A673 (cell line): Measurements from ENCODE around the gene CAPN1. TPM values are rescaled to one million over a fixed set of nuclear protein-coding genes. Genes with fewer than 3 reads are reported as not detected.
"Not testable (repeated sequence)": the region's sequence is repeated elsewhere in the genome, so short reads cannot be mapped to it uniquely, and the experiment has no call there.

Experiments used
- BruUV-seq: library from RNA; stranded (reverse); fragments of 400-500 nt; replicated peaks from 2 replicates; lab custom pipeline; 2021; lab: Mats Ljungman, UMichigan
- CTCF ChIA-PET: fragments of 300-600 bp; sonication (Branson Sonifier 250); formaldehyde crosslinking; loops from one replicate; lab custom pipeline; 2022; ENCODE audit warnings: antibody characterized with exemption; lab: Charles Lee
- POLR2A ChIA-PET: fragments of 300-600 bp; sonication (Branson Sonifier 250); formaldehyde crosslinking; loops from one replicate; lab custom pipeline; 2022; ENCODE audit warnings: antibody characterized with exemption; ENCODE audit not compliant: low non-redundant PET; lab: Charles Lee
- DNase-seq: peaks from one replicate; pipeline ENCODE4 v3.0.0-alpha.2; 2015; ENCODE audit warnings: low spot score
- H3K27ac ChIP-seq: fragments of 200-600 bp; sonication (generic); 2 replicates; pipeline ENCODE4 v1.5.1; 2016; ENCODE audit warnings: mixed run types, low read depth, mild to moderate bottlenecking, mixed read lengths, antibody characterized with exemption, low read length; ENCODE audit not compliant: poor library complexity, severe bottlenecking
- H3K27me3 ChIP-seq: fragments of 200-600 bp; sonication (generic); replicated peaks from 2 replicates; pipeline ENCODE4 v1.6.1; 2017; ENCODE audit warnings: mixed run types, low read depth, mild to moderate bottlenecking, mixed read lengths, antibody characterized with exemption, low read length; ENCODE audit not compliant: insufficient read depth, poor library complexity
- H3K36me3 ChIP-seq: fragments of 200-600 bp; sonication (generic); 2 replicates; pipeline ENCODE4 v1.6.1; 2016; ENCODE audit warnings: mixed run types, mild to moderate bottlenecking, mixed read lengths, antibody characterized with exemption, low read length; ENCODE audit not compliant: insufficient read depth, poor library complexity, severe bottlenecking
- H3K4me1 ChIP-seq: fragments of 200-600 bp; sonication (generic); 2 replicates; pipeline ENCODE4 v1.6.1; 2017; ENCODE audit warnings: mixed run types, mild to moderate bottlenecking, mixed read lengths, antibody characterized with exemption, low read length; ENCODE audit not compliant: insufficient read depth, poor library complexity, severe bottlenecking
- H3K4me3 ChIP-seq: fragments of 200-600 bp; sonication (generic); 2 replicates; pipeline ENCODE4 v1.5.1; 2016; ENCODE audit warnings: low read depth, mixed run types, mild to moderate bottlenecking, mixed read lengths, low read length; ENCODE audit not compliant: poor library complexity, severe bottlenecking
- H3K9me3 ChIP-seq: fragments of 200-600 bp; sonication (generic); 2 replicates; pipeline ENCODE4 v1.6.1; 2016; ENCODE audit warnings: mixed run types, low read depth, mild to moderate bottlenecking, mixed read lengths, antibody characterized with exemption, low read length; ENCODE audit not compliant: poor library complexity, severe bottlenecking
- CTCF ChIP-seq: fragments of 300-800, 200-600 bp; sonication (generic); conservative IDR thresholded peaks from 2 replicates; pipeline ENCODE4 v1.5.1; 2017; ENCODE audit warnings: low read depth, mild to moderate bottlenecking, antibody characterized with exemption, low read length, moderate library complexity, mixed read lengths
- EZH2 ChIP-seq: fragments of 200-600 bp; sonication (generic); IDR thresholded peaks from 2 replicates; pipeline ENCODE4 v1.6.1; 2017; ENCODE audit warnings: borderline replicate concordance, low read depth, mild to moderate bottlenecking, mixed read lengths, antibody characterized with exemption, low read length; ENCODE audit not compliant: poor library complexity, severe bottlenecking
- intact Hi-C: fragments of 100-400 bp; cut with micrococcal nuclease; formaldehyde crosslinking; loops from one replicate; pipeline ENCODE4 v1.10.0; 2022; ENCODE audit not compliant: unreplicated experiment
- total RNA-seq: library from RNA; stranded (reverse); gene quantifications from 2 replicates; pipeline ENCODE4 v1.2.3, GENCODE V29; 2021

The CAPN1 gene
- total RNA-seq, 1 experiment from 2014 or later: 79.9 TPM

GRCh38 chr11:65141896-65142494, 39.7 kb upstream of the CAPN1 start:
- H3K9me3 ChIP-seq: no peaks in the 10 kb centered on the region
- DNase-seq: no peak
- H3K4me3 ChIP-seq: no peak overlapping the region
- POLR2A ChIA-PET: no interaction called here
- peaks cover 21% of the 10 kb centered on the region for H3K27me3 ChIP-seq
- no peaks in the 10 kb centered on the region for H3K4me1 ChIP-seq
- CTCF ChIA-PET: no interaction called here
- H3K27ac ChIP-seq: no peak overlapping the region
- no peak for TF ChIP-seq CTCF
- TF ChIP-seq EZH2: no peak
- intact Hi-C loops: no loop called here
- H3K36me3 ChIP-seq: no peaks in the 10 kb centered on the region
- no TSS peak for BruUV-seq

GRCh38 chr11:65147352-65148075, 34.2 kb upstream of the CAPN1 start:
- Histone ChIP-seq H3K27ac (no peak overlapping the region), H3K36me3 (no peaks in the 10 kb centered on the region), H3K4me1 (no peaks in the 10 kb centered on the region), H3K9me3 (peaks cover 5% of the 10 kb centered on the region), H3K4me3 (no peak overlapping the region), H3K27me3 (no peaks in the 10 kb centered on the region)
- CTCF ChIA-PET: interaction anchor here (0.6 kb wide), 1 partner anchor 39 kb away, joined by 4 read pairs; no protein-coding TSS in a partner anchor
- TF ChIP-seq EZH2: no peak
- TF ChIP-seq CTCF: no peak
- no peak for DNase-seq
- intact Hi-C loops: no loop called here
- POLR2A ChIA-PET: no interaction called here
- BruUV-seq: no TSS peak

- no peak overlapping the region for H3K4me3 ChIP-seq
- intact Hi-C loops: no loop called here
- ChIA-PET POLR2A (no interaction called here), CTCF (no interaction called here)
- H3K27me3 ChIP-seq: no peaks in the 10 kb centered on the region
- no TSS peak for BruUV-seq
- H3K36me3 ChIP-seq: no peaks in the 10 kb centered on the region
- H3K4me1 ChIP-seq: no peaks in the 10 kb centered on the region
- H3K9me3 ChIP-seq: peaks cover 5% of the 10 kb centered on the region
- no peak overlapping the region for H3K27ac ChIP-seq
- DNase-seq: no peak
- TF ChIP-seq EZH2 (no peak), CTCF (no peak)
These were observed 33.1 kb upstream of the CAPN1 start for GRCh38 chr11:65148657-65149056.

GRCh38 chr11:65150131-65150508, 31.6 kb upstream of the CAPN1 start:
- intact Hi-C loops, CTCF ChIA-PET, H3K36me3 ChIP-seq, POLR2A ChIA-PET, H3K27ac ChIP-seq, H3K4me1 ChIP-seq, H3K9me3 ChIP-seq, BruUV-seq, H3K27me3 ChIP-seq, H3K4me3 ChIP-seq, DNase-seq: not testable (repeated sequence)
